DOHH2 (cell line): ENCODE results near the gene FOXO6.

ENCODE experiments used
- H3F3A ChIP-seq: fragments of 200-600 bp; sonication (generic), shearing (Covaris generic); 2 replicates; pipeline ENCODE4 v1.6.0; 2016; ENCODE audit warnings: antibody characterized with exemption, mild to moderate bottlenecking; ENCODE audit not compliant: control insufficient read depth, insufficient read depth
- H3K27ac ChIP-seq: fragments of 200-600 bp; sonication (generic); 2 replicates; pipeline ENCODE4 v1.5.1; 2014; ENCODE audit warnings: low read depth, mild to moderate bottlenecking, low read length, moderate library complexity
- H3K27me3 ChIP-seq: fragments of 200-600 bp; sonication (generic); 2 replicates; pipeline ENCODE4 v1.6.1; 2014; ENCODE audit warnings: mild to moderate bottlenecking, low read length, mixed read lengths; ENCODE audit not compliant: control insufficient read depth
- H3K36me3 ChIP-seq: fragments of 200-600 bp; sonication (generic); 2 replicates; pipeline ENCODE4 v1.6.1; 2014; ENCODE audit warnings: mild to moderate bottlenecking, low read length, moderate library complexity, mixed read lengths; ENCODE audit not compliant: control insufficient read depth
- H3K4me1 ChIP-seq: fragments of 200-600 bp; sonication (generic); 2 replicates; pipeline ENCODE4 v1.6.1; 2014; ENCODE audit warnings: mild to moderate bottlenecking, low read length, mixed read lengths; ENCODE audit not compliant: control insufficient read depth
- H3K4me2 ChIP-seq: fragments of 200-600 bp; sonication (generic); 2 replicates; pipeline ENCODE4 v1.6.0; 2014; ENCODE audit warnings: mild to moderate bottlenecking, low read length, moderate library complexity
- H3K4me3 ChIP-seq: fragments of 200-600 bp; sonication (generic); 2 replicates; pipeline ENCODE4 v1.5.1; 2014; ENCODE audit warnings: mild to moderate bottlenecking, low read length, mixed read lengths
- H3K79me2 ChIP-seq: fragments of 200-600 bp; sonication (generic); 2 replicates; pipeline ENCODE4 v1.6.1; 2014; ENCODE audit warnings: mild to moderate bottlenecking, low read length, mixed read lengths; ENCODE audit not compliant: control insufficient read depth
- H3K9me2 ChIP-seq: fragments of 200-600 bp; sonication (generic); replicated peaks from 2 replicates; pipeline ENCODE4 v1.6.1; 2014; ENCODE audit warnings: mild to moderate bottlenecking, low read length, mixed read lengths; ENCODE audit not compliant: control insufficient read depth
- H3K9me3 ChIP-seq: fragments of 200-600 bp; sonication (generic); 2 replicates; pipeline ENCODE4 v1.6.1; 2014; ENCODE audit warnings: antibody characterized with exemption, low read length, mixed read lengths; ENCODE audit not compliant: control insufficient read depth, insufficient read depth
- H4K20me1 ChIP-seq: fragments of 200-600 bp; sonication (generic); 2 replicates; pipeline ENCODE4 v1.6.0; 2014; ENCODE audit warnings: low read depth, mild to moderate bottlenecking, antibody characterized with exemption, low read length, moderate library complexity; ENCODE audit not compliant: control insufficient read depth, insufficient read depth
- EZH2phosphoT487 ChIP-seq: fragments of 200-600 bp; sonication (generic); IDR thresholded peaks from 2 replicates; pipeline ENCODE4 v1.6.1; 2017; ENCODE audit warnings: borderline replicate concordance, mild to moderate bottlenecking, antibody characterized with exemption, low read length, moderate library complexity, mixed read lengths
- TF ChIP-seq, protein P1 (sequence below): fragments of 200-600 bp; sonication (generic); IDR thresholded peaks from one replicate; pipeline ENCODE4 v1.5.1; 2014; ENCODE audit warnings: antibody characterized with exemption, mild to moderate bottlenecking, low read depth, low read length; ENCODE audit not compliant: poor library complexity, severe bottlenecking

FOXO6 gene

DNA sequence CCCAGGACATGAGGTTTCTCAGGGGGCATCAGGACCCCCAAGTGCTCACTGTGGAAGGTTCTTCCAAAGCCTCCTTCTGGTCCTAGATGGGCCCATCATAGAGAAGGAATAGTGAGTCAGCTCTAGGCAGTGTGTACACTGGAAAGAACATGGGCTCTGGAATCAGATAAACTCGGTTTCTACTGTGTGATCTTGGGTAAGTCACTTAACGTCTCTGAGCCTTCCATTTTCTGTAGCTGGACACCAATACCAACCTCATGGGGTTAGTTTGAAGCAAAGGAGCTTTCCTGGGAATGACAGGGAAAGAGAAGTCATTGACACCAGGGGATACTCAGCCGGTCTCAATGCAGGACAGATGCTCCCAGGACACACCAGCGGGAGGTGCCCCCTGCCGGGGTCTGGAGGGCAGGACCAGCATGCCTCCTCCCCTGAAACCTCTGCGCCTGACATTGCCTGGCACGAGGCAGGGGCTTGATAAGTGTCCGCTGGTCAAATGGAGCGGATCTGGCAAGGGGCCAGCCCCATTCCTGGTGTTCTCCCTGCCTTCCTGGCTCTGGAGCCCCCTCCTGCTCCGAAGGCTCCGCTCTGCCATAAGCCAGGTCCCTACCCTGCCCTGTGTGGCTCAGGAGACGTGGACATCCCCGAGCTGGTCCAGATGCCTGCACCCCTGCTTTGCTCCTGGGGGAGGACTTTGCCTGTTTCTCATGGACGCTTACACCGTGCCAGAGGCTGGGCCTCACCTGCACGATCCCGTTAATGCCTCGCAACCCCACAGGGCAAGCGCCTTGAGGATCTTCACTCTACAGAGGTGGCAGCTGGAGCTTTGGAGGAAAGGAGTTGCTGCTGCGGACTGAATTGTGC is 70.5 kb downstream of the FOXO6 start:
- Histone ChIP-seq H3K79me2 (no peaks in the 10 kb centered on the region), H3K36me3 (no peaks in the 10 kb centered on the region), H3F3A (no peaks in the 10 kb centered on the region), H3K9me2 (no peaks in the 10 kb centered on the region), H4K20me1 (no peaks in the 10 kb centered on the region), H3K27ac (no peak overlapping the region), H3K27me3 (peaks cover 4% of the 10 kb centered on the region), H3K4me2 (no peak overlapping the region), H3K4me1 (no peaks in the 10 kb centered on the region), H3K9me3 (no peaks in the 10 kb centered on the region), H3K4me3 (no peak overlapping the region)
- no peak for TF ChIP-seq EZH2phosphoT487
- TF ChIP-seq, protein P1, sequence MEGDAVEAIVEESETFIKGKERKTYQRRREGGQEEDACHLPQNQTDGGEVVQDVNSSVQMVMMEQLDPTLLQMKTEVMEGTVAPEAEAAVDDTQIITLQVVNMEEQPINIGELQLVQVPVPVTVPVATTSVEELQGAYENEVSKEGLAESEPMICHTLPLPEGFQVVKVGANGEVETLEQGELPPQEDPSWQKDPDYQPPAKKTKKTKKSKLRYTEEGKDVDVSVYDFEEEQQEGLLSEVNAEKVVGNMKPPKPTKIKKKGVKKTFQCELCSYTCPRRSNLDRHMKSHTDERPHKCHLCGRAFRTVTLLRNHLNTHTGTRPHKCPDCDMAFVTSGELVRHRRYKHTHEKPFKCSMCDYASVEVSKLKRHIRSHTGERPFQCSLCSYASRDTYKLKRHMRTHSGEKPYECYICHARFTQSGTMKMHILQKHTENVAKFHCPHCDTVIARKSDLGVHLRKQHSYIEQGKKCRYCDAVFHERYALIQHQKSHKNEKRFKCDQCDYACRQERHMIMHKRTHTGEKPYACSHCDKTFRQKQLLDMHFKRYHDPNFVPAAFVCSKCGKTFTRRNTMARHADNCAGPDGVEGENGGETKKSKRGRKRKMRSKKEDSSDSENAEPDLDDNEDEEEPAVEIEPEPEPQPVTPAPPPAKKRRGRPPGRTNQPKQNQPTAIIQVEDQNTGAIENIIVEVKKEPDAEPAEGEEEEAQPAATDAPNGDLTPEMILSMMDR = no peak
